K562 (cell line): Measurements from ENCODE around the gene USH2A. TPM values are rescaled to one million over a fixed set of nuclear protein-coding genes. Genes with fewer than 3 reads are reported as not detected.

ENCODE experiments used
- ATAC-seq: fragments of 200-7000 bp; cut with Tn5 transposase; 3 replicates; pipeline ENCODE4 v1.9.1; 2020; ENCODE audit warnings: moderate library complexity
- BruUV-seq: library from RNA; stranded (reverse); fragments of 400-500 nt; replicated peaks from 2 replicates; lab custom pipeline; 2021; lab: Mats Ljungman, UMichigan
- CTCF ChIA-PET: fragments of 300-600 bp; formaldehyde crosslinking; extraction: SDS; loops from one replicate; lab custom pipeline; 2021; ENCODE audit warnings: low intra/inter-chr PET ratio; lab: Yijun Ruan, JAX
- POLR2A ChIA-PET: fragments of 300-600, 350-650 bp; sonication (Branson Sonifier 250); formaldehyde crosslinking; extraction: SDS; loops from one replicate; lab custom pipeline; 2021; ENCODE audit warnings: antibody characterized with exemption, inconsistent platforms; lab: Yijun Ruan, JAX
- DNase-seq, 4 experiments: peaks; one replicate each; pipeline versions ENCODE4 v3.0.0 to v3.0.0-alpha.2; 2011 to 2018; ENCODE audit warnings: low spot score in 3 of 4, mixed read lengths in 3 of 4; ENCODE audit errors: extremely low read depth in 1 of 4
- FAIRE-seq: peaks from 2 replicates; lab custom pipeline; 2011; peaks lifted over from hg19 to GRCh38; lab: Jason Lieb, UNC
- H2AFZ ChIP-seq: 2 replicates; pipeline ENCODE4 v1.6.0; 2011; ENCODE audit warnings: low read depth, low read length, control low read depth, inconsistent platforms
- H3K27ac ChIP-seq: fragments of 200-600 bp; 3 replicates; pipeline ENCODE4 v1.8.0; 2011; ENCODE audit warnings: low read depth, mild to moderate bottlenecking, control low read depth, inconsistent platforms, low read length, moderate library complexity, mixed read lengths; ENCODE audit errors: extremely low read depth
- H3K27me3 ChIP-seq, 2 experiments: fragments of 300-600 bp in 1 of 2; 2 replicates in 1 of 2; 3 replicates in 1 of 2; pipeline versions ENCODE4 v1.6.0 to v1.8.0; 2011; ENCODE audit warnings: inconsistent platforms in 2 of 2, low read length in 2 of 2, mild to moderate bottlenecking in 1 of 2, mixed read lengths in 1 of 2, moderate library complexity in 1 of 2; ENCODE audit not compliant: control insufficient read depth in 2 of 2, insufficient read depth in 2 of 2
- H3K36me3 ChIP-seq: fragments of 300-600 bp; 3 replicates; pipeline ENCODE4 v1.8.0; 2011; ENCODE audit warnings: mild to moderate bottlenecking, low read length, inconsistent platforms; ENCODE audit not compliant: control insufficient read depth, insufficient read depth
- H3K4me1 ChIP-seq, 2 experiments: fragments of 200-600 bp in 1 of 2; replicated peaks in 1 of 2; 2 replicates in 1 of 2; 3 replicates in 1 of 2; pipeline versions ENCODE4 v1.5.1 to v1.8.0; 2011; ENCODE audit warnings: inconsistent platforms in 2 of 2, low read length in 2 of 2, mild to moderate bottlenecking in 1 of 2, mixed read lengths in 1 of 2, moderate library complexity in 1 of 2; ENCODE audit not compliant: control insufficient read depth in 2 of 2, insufficient read depth in 2 of 2
- H3K4me2 ChIP-seq: 2 replicates; pipeline ENCODE4 v1.6.1; 2011; ENCODE audit warnings: low read length, control low read depth, inconsistent platforms, mixed read lengths; ENCODE audit not compliant: insufficient read depth
- H3K4me3 ChIP-seq: fragments of 200-600 bp; sonication (generic), shearing (Covaris generic); 2 replicates; pipeline ENCODE4 v1.5.1; 2016; ENCODE audit warnings: control low read depth, inconsistent platforms
- H3K79me2 ChIP-seq: fragments of 200-600 bp; 3 replicates; pipeline ENCODE4 v1.8.0; 2011; ENCODE audit warnings: low read length, inconsistent platforms; ENCODE audit not compliant: control insufficient read depth, insufficient read depth
- H3K9ac ChIP-seq, 2 experiments: 2 replicates each; pipeline versions ENCODE4 v1.6.0 to v1.6.1; 2011; ENCODE audit warnings: low read depth in 2 of 2, low read length in 2 of 2, control low read depth in 1 of 2, inconsistent platforms in 1 of 2, mild to moderate bottlenecking in 1 of 2, mixed read lengths in 1 of 2; ENCODE audit not compliant: insufficient read depth in 1 of 2
- H3K9me1 ChIP-seq: one replicate; pipeline ENCODE4 v1.6.0; 2011; ENCODE audit warnings: inconsistent platforms, mild to moderate bottlenecking, low read length, moderate library complexity; ENCODE audit not compliant: control insufficient read depth, insufficient read depth
- H3K9me3 ChIP-seq: replicated peaks from 2 replicates; pipeline ENCODE4 v1.5.1; 2011; ENCODE audit warnings: low read depth, low read length, inconsistent platforms; ENCODE audit not compliant: control insufficient read depth, insufficient read depth
- H4K20me1 ChIP-seq: replicated peaks from 2 replicates; pipeline ENCODE4 v1.6.1; 2011; ENCODE audit warnings: low read length, inconsistent platforms, mixed read lengths; ENCODE audit not compliant: control insufficient read depth, insufficient read depth
- CBFA2T2 ChIP-seq: fragments of 450-650 bp; conservative IDR thresholded peaks from 2 replicates; pipeline ENCODE4 v1.6.1; 2017; ENCODE audit warnings: mild to moderate bottlenecking
- CEBPB ChIP-seq: fragments of 450-650 bp; IDR thresholded peaks from 2 replicates; pipeline ENCODE4 v1.6.1; 2016; ENCODE audit warnings: missing genetic modification characterization, missing compliant biosample characterization
- EP300 ChIP-seq: IDR thresholded peaks from 2 replicates; pipeline ENCODE4 v1.6.1; 2012; ENCODE audit warnings: low read length, improper control_type of control experiment
- FOXP4 ChIP-seq: sonication (generic); formaldehyde crosslinking; IDR thresholded peaks from 2 replicates; pipeline ENCODE4 v1.8.0; 2022; ENCODE audit warnings: mild to moderate bottlenecking, missing genetic modification reagents, borderline replicate concordance
- HSF4 ChIP-seq: fragments of 250-450 bp; sonication (Bioruptor Pico); IDR thresholded peaks from 2 replicates; pipeline ENCODE4 v2.1.2; 2022; ENCODE audit warnings: mild to moderate bottlenecking, moderate library complexity, borderline replicate concordance
- KLF13 ChIP-seq: fragments of 450-650 bp; IDR thresholded peaks from 2 replicates; pipeline ENCODE4 v1.6.1; 2016; ENCODE audit warnings: missing genetic modification characterization, low read depth, mild to moderate bottlenecking, missing compliant biosample characterization, moderate library complexity, borderline replicate concordance
- MAFF ChIP-seq: IDR thresholded peaks from 2 replicates; pipeline ENCODE4 v1.6.1; 2012; ENCODE audit warnings: low read length, improper control_type of control experiment
- MYC ChIP-seq, 2 experiments: fragments of 250-450 bp in 1 of 2; sonication (Bioruptor Pico) in 1 of 2; IDR thresholded peaks; 2 replicates each; pipeline versions ENCODE4 v1.5.1 to v1.6.1; 2012 to 2021; ENCODE audit warnings: low read depth in 2 of 2, borderline replicate concordance in 1 of 2, improper control_type of control experiment in 1 of 2, low read length in 1 of 2, mild to moderate bottlenecking in 1 of 2, moderate library complexity in 1 of 2
- PML ChIP-seq: IDR thresholded peaks from 2 replicates; pipeline ENCODE4 v1.6.1; 2012; ENCODE audit warnings: low read length, inconsistent platforms
- POLR2B ChIP-seq: fragments of 450-650 bp; IDR thresholded peaks from 2 replicates; pipeline ENCODE4 v1.6.1; 2018; ENCODE audit warnings: low read depth; ENCODE audit not compliant: partially characterized antibody
- RB1 ChIP-seq: fragments of 450-650 bp; IDR thresholded peaks from 2 replicates; pipeline ENCODE4 v1.6.1; 2017; ENCODE audit warnings: low read depth, mild to moderate bottlenecking
- RBBP5 ChIP-seq: fragments of 200-600 bp; sonication (generic); IDR thresholded peaks from 2 replicates; pipeline ENCODE4 v1.6.1; 2012; ENCODE audit warnings: borderline replicate concordance, mild to moderate bottlenecking, low read length, control low read depth, inconsistent platforms; ENCODE audit not compliant: insufficient read depth, poor library complexity, severe bottlenecking
- SMAD2 ChIP-seq: fragments of 150-350 bp; IDR thresholded peaks from 2 replicates; pipeline ENCODE4 v1.6.1; 2014; ENCODE audit warnings: low read depth, mild to moderate bottlenecking, low read length
- TAF9B ChIP-seq: fragments of 450-650 bp; IDR thresholded peaks from 2 replicates; pipeline ENCODE4 v1.6.1; 2018; ENCODE audit warnings: mild to moderate bottlenecking; ENCODE audit not compliant: partially characterized antibody
- ZC3H4 ChIP-seq: sonication (generic); formaldehyde crosslinking; IDR thresholded peaks from 2 replicates; pipeline ENCODE4 v1.9.0; 2021; ENCODE audit warnings: missing genetic modification reagents, borderline replicate concordance
- ZNF398 ChIP-seq: fragments of 250-450 bp; sonication (Bioruptor Pico); IDR thresholded peaks from 2 replicates; pipeline ENCODE4 v1.8.0; 2021; ENCODE audit warnings: moderate library complexity, mild to moderate bottlenecking, inconsistent platforms
- ZNF696 ChIP-seq: fragments of 250-450 bp; sonication (Bioruptor Pico); conservative IDR thresholded peaks from 2 replicates; pipeline ENCODE4 v1.4.0; 2020; ENCODE audit warnings: mild to moderate bottlenecking, moderate library complexity
- ZNF76 ChIP-seq: fragments of 250-450 bp; sonication (Bioruptor Pico); IDR thresholded peaks from 2 replicates; pipeline ENCODE4 v1.4.0; 2020; ENCODE audit warnings: mild to moderate bottlenecking, moderate library complexity, borderline replicate concordance
- ZNF785 ChIP-seq: fragments of 250-450 bp; sonication (Bioruptor Pico); IDR thresholded peaks from 2 replicates; pipeline ENCODE4 v1.4.0; 2020; ENCODE audit warnings: mild to moderate bottlenecking
- ZNF79 ChIP-seq: fragments of 250-450 bp; sonication (Bioruptor Pico); IDR thresholded peaks from 2 replicates; pipeline ENCODE4 v1.4.0; 2020; ENCODE audit warnings: low read depth, mild to moderate bottlenecking, moderate library complexity
- WGBS: fragments of 100-300 bp; shearing (Covaris generic); methylation state at CpG from one replicate; pipeline ENCODE4 v1.1.6; 2016; ENCODE audit warnings: low coverage, mixed read lengths; ENCODE audit not compliant: insufficient coverage; ENCODE audit errors: missing lambda C conversion rate; 5-methylcytosine and 5-hydroxymethylcytosine counted together
- in situ Hi-C: fragments of 300-500 bp; cut with MboI; formaldehyde crosslinking; loops from 4 replicates; pipeline ENCODE4 v1.15.0; 2018; ENCODE audit warnings: inconsistent platforms, mixed read lengths
- intact Hi-C: fragments of 100-400 bp; cut with micrococcal nuclease; formaldehyde crosslinking; loops from 2 replicates; pipeline ENCODE4 v1.14.2; 2022
- polyA plus RNA-seq, 8 experiments: library from polyadenylated mRNA; depleted of rRNA in 4 of 8; stranded (reverse) in 5 of 8; unstranded in 3 of 8; fragments of >200 nt; fragmentation: Nextera tagmentation in 2 of 8; fragmentation: Illumina TruSeq in 1 of 8; extraction: Ambion mirVana in 2 of 8; extraction: Trizol in 1 of 8; gene quantifications; 2 replicates each; pipeline versions ENCODE4 v1.2.1 to v1.2.3, GENCODE V29; 2011 to 2014; ENCODE audit warnings: inconsistent platforms in 1 of 8, missing spikeins in 1 of 8
- total RNA-seq, 7 experiments: library from RNA; depleted of rRNA in 6 of 7; stranded (reverse); fragments of >200 nt in 6 of 7; fragmentation: Illumina TruSeq in 2 of 7; extraction: Trizol in 2 of 7; gene quantifications; 2 replicates each; pipeline versions ENCODE4 v1.2.1 to v1.2.3, GENCODE V29; 2011 to 2021; ENCODE audit warnings: low replicate concordance in 1 of 7

The USH2A gene
- total and polyA plus RNA-seq, 9 of the 15 experiments (the other 6 are each of a cell fraction or from before 2014, with no cell fraction given) = under 0.01 TPM; not detected in 7

- Histone ChIP-seq H3K9ac (no peak overlapping the region), H3K9me1 (no peaks in the 10 kb centered on the region), H4K20me1 (no peaks in the 10 kb centered on the region), H3K79me2 (no peaks in the 10 kb centered on the region), H3K4me2 (no peak overlapping the region), H3K36me3 (no peaks in the 10 kb centered on the region), H3K27me3 (no peaks in the 10 kb centered on the region), H3K27ac (no peak overlapping the region), H3K9me3 (no peaks in the 10 kb centered on the region), H3K4me1 (no peaks in the 10 kb centered on the region), H3K4me3 (no peak overlapping the region), H2AFZ (no peak overlapping the region)
- intact Hi-C loops = no loop called here
- FAIRE-seq (no peak), DNase-seq (no peak), ATAC-seq (no peak)
- POLR2A ChIA-PET = no interaction called here
- in situ Hi-C loops = no loop called here
- CTCF ChIA-PET = no interaction called here
- WGBS = 0% methylated on average over 4 of the region's 4 CpGs
- no TSS peak for BruUV-seq
- TF ChIP-seq TAF9B (no peak), POLR2B (no peak), ZNF76 (no peak), CEBPB (tag) (no peak), MAFF (no peak), ZNF696 (CRISPR knock-in tag) (no peak), SMAD2 (no peak), MYC (IDR thresholded peaks at IDR 0.05; ENCODE audit: low read depth, low read length) (no peak), MYC (CRISPR knock-in tag; IDR thresholded peaks at IDR 0.05; ENCODE audit: borderline replicate concordance, low read depth) (no peak), EP300 (no peak), PML (no peak), CBFA2T2 (no peak), RBBP5 (no peak), KLF13 (tag) (no peak), ZC3H4 (CRISPR knock-in tag) (no peak), ZNF79 (CRISPR knock-in tag) (no peak), FOXP4 (CRISPR knock-in tag) (no peak), HSF4 (CRISPR knock-in tag) (no peak), ZNF398 (CRISPR knock-in tag) (no peak), RB1 (no peak), ZNF785 (CRISPR knock-in tag) (no peak)
Measured at GRCh38 chr1:216173376-216173995, 249.8 kb downstream of the USH2A start.
